K562 (cell line): ENCODE results near the gene HOXC10. TPM values are rescaled to one million over a fixed set of nuclear protein-coding genes. Genes with fewer than 3 reads are reported as not detected.

ENCODE experiments used
- ATAC-seq: fragments of 200-7000 bp; cut with Tn5 transposase; 3 replicates; pipeline ENCODE4 v1.9.1; 2020; ENCODE audit warnings: moderate library complexity
- BruUV-seq: library from RNA; stranded (reverse); fragments of 400-500 nt; replicated peaks from 2 replicates; lab custom pipeline; 2021; lab: Mats Ljungman, UMichigan
- CTCF ChIA-PET: fragments of 300-600 bp; formaldehyde crosslinking; extraction: SDS; loops from one replicate; lab custom pipeline; 2021; ENCODE audit warnings: low intra/inter-chr PET ratio; lab: Yijun Ruan, JAX
- POLR2A ChIA-PET: fragments of 300-600, 350-650 bp; sonication (Branson Sonifier 250); formaldehyde crosslinking; extraction: SDS; loops from one replicate; lab custom pipeline; 2021; ENCODE audit warnings: antibody characterized with exemption, inconsistent platforms; lab: Yijun Ruan, JAX
- DNase-seq, 4 experiments: peaks; one replicate each; pipeline versions ENCODE4 v3.0.0 to v3.0.0-alpha.2; 2011 to 2018; ENCODE audit warnings: low spot score in 3 of 4, mixed read lengths in 3 of 4; ENCODE audit errors: extremely low read depth in 1 of 4
- FAIRE-seq: peaks from 2 replicates; lab custom pipeline; 2011; peaks lifted over from hg19 to GRCh38; lab: Jason Lieb, UNC
- H2AFZ ChIP-seq: 2 replicates; pipeline ENCODE4 v1.6.0; 2011; ENCODE audit warnings: low read depth, low read length, control low read depth, inconsistent platforms
- H3K27ac ChIP-seq: fragments of 200-600 bp; 3 replicates; pipeline ENCODE4 v1.8.0; 2011; ENCODE audit warnings: low read depth, mild to moderate bottlenecking, control low read depth, inconsistent platforms, low read length, moderate library complexity, mixed read lengths; ENCODE audit errors: extremely low read depth
- H3K27me3 ChIP-seq, 2 experiments: fragments of 300-600 bp in 1 of 2; 2 replicates in 1 of 2; 3 replicates in 1 of 2; pipeline versions ENCODE4 v1.6.0 to v1.8.0; 2011; ENCODE audit warnings: inconsistent platforms in 2 of 2, low read length in 2 of 2, mild to moderate bottlenecking in 1 of 2, mixed read lengths in 1 of 2, moderate library complexity in 1 of 2; ENCODE audit not compliant: control insufficient read depth in 2 of 2, insufficient read depth in 2 of 2
- H3K36me3 ChIP-seq: fragments of 300-600 bp; 3 replicates; pipeline ENCODE4 v1.8.0; 2011; ENCODE audit warnings: mild to moderate bottlenecking, low read length, inconsistent platforms; ENCODE audit not compliant: control insufficient read depth, insufficient read depth
- H3K4me1 ChIP-seq, 2 experiments: fragments of 200-600 bp in 1 of 2; replicated peaks in 1 of 2; 2 replicates in 1 of 2; 3 replicates in 1 of 2; pipeline versions ENCODE4 v1.5.1 to v1.8.0; 2011; ENCODE audit warnings: inconsistent platforms in 2 of 2, low read length in 2 of 2, mild to moderate bottlenecking in 1 of 2, mixed read lengths in 1 of 2, moderate library complexity in 1 of 2; ENCODE audit not compliant: control insufficient read depth in 2 of 2, insufficient read depth in 2 of 2
- H3K4me2 ChIP-seq: 2 replicates; pipeline ENCODE4 v1.6.1; 2011; ENCODE audit warnings: low read length, control low read depth, inconsistent platforms, mixed read lengths; ENCODE audit not compliant: insufficient read depth
- H3K4me3 ChIP-seq: fragments of 200-600 bp; sonication (generic), shearing (Covaris generic); 2 replicates; pipeline ENCODE4 v1.5.1; 2016; ENCODE audit warnings: control low read depth, inconsistent platforms
- H3K79me2 ChIP-seq: fragments of 200-600 bp; 3 replicates; pipeline ENCODE4 v1.8.0; 2011; ENCODE audit warnings: low read length, inconsistent platforms; ENCODE audit not compliant: control insufficient read depth, insufficient read depth
- H3K9ac ChIP-seq, 2 experiments: 2 replicates each; pipeline versions ENCODE4 v1.6.0 to v1.6.1; 2011; ENCODE audit warnings: low read depth in 2 of 2, low read length in 2 of 2, control low read depth in 1 of 2, inconsistent platforms in 1 of 2, mild to moderate bottlenecking in 1 of 2, mixed read lengths in 1 of 2; ENCODE audit not compliant: insufficient read depth in 1 of 2
- H3K9me1 ChIP-seq: one replicate; pipeline ENCODE4 v1.6.0; 2011; ENCODE audit warnings: inconsistent platforms, mild to moderate bottlenecking, low read length, moderate library complexity; ENCODE audit not compliant: control insufficient read depth, insufficient read depth
- H3K9me3 ChIP-seq: replicated peaks from 2 replicates; pipeline ENCODE4 v1.5.1; 2011; ENCODE audit warnings: low read depth, low read length, inconsistent platforms; ENCODE audit not compliant: control insufficient read depth, insufficient read depth
- H4K20me1 ChIP-seq: replicated peaks from 2 replicates; pipeline ENCODE4 v1.6.1; 2011; ENCODE audit warnings: low read length, inconsistent platforms, mixed read lengths; ENCODE audit not compliant: control insufficient read depth, insufficient read depth
- CBFB ChIP-seq: sonication (generic); formaldehyde crosslinking; IDR thresholded peaks from 2 replicates; pipeline ENCODE4 v1.4.0; 2020; ENCODE audit warnings: mild to moderate bottlenecking, missing genetic modification reagents
- GABPB2 ChIP-seq: fragments of 250-450 bp; sonication (Bioruptor Pico); conservative IDR thresholded peaks from 2 replicates; pipeline ENCODE4 v1.5.1; 2021; ENCODE audit warnings: mild to moderate bottlenecking
- HMG20A ChIP-seq: fragments of 450-650 bp; formaldehyde crosslinking; conservative IDR thresholded peaks from 2 replicates; pipeline ENCODE4 v1.4.0; 2020; ENCODE audit warnings: mild to moderate bottlenecking, mixed read lengths
- MAZ ChIP-seq, 2 experiments: fragments of 450-650 bp in 1 of 2; sonication (generic) in 1 of 2; formaldehyde crosslinking; IDR thresholded peaks in 1 of 2; conservative IDR thresholded peaks in 1 of 2; 2 replicates each; pipeline versions ENCODE4 v1.4.0 to v1.5.0; 2020; ENCODE audit warnings: mild to moderate bottlenecking in 1 of 2, missing genetic modification reagents in 1 of 2
- RAD51 ChIP-seq: fragments of 450-650 bp; IDR thresholded peaks from 2 replicates; pipeline ENCODE4 v1.7.1; 2016; ENCODE audit warnings: low read depth, mild to moderate bottlenecking, borderline replicate concordance
- RNF2 ChIP-seq: sonication (generic); IDR thresholded peaks from 2 replicates; pipeline ENCODE4 v1.6.1; 2016
- ZNF785 ChIP-seq: fragments of 250-450 bp; sonication (Bioruptor Pico); IDR thresholded peaks from 2 replicates; pipeline ENCODE4 v1.4.0; 2020; ENCODE audit warnings: mild to moderate bottlenecking
- WGBS: fragments of 100-300 bp; shearing (Covaris generic); methylation state at CpG from one replicate; pipeline ENCODE4 v1.1.6; 2016; ENCODE audit warnings: low coverage, mixed read lengths; ENCODE audit not compliant: insufficient coverage; ENCODE audit errors: missing lambda C conversion rate; 5-methylcytosine and 5-hydroxymethylcytosine counted together
- in situ Hi-C: fragments of 300-500 bp; cut with MboI; formaldehyde crosslinking; loops from 4 replicates; pipeline ENCODE4 v1.15.0; 2018; ENCODE audit warnings: inconsistent platforms, mixed read lengths
- intact Hi-C: fragments of 100-400 bp; cut with micrococcal nuclease; formaldehyde crosslinking; loops from 2 replicates; pipeline ENCODE4 v1.14.2; 2022
- polyA plus RNA-seq, 8 experiments: library from polyadenylated mRNA; depleted of rRNA in 4 of 8; stranded (reverse) in 5 of 8; unstranded in 3 of 8; fragments of >200 nt; fragmentation: Nextera tagmentation in 2 of 8; fragmentation: Illumina TruSeq in 1 of 8; extraction: Ambion mirVana in 2 of 8; extraction: Trizol in 1 of 8; gene quantifications; 2 replicates each; pipeline versions ENCODE4 v1.2.1 to v1.2.3, GENCODE V29; 2011 to 2014; ENCODE audit warnings: inconsistent platforms in 1 of 8, missing spikeins in 1 of 8
- total RNA-seq, 7 experiments: library from RNA; depleted of rRNA in 6 of 7; stranded (reverse); fragments of >200 nt in 6 of 7; fragmentation: Illumina TruSeq in 2 of 7; extraction: Trizol in 2 of 7; gene quantifications; 2 replicates each; pipeline versions ENCODE4 v1.2.1 to v1.2.3, GENCODE V29; 2011 to 2021; ENCODE audit warnings: low replicate concordance in 1 of 7
- TF ChIP-seq, protein P1 (sequence below), 2 experiments: IDR thresholded peaks; 2 replicates each; pipeline ENCODE4 v1.6.1; 2011; ENCODE audit warnings: borderline replicate concordance in 1 of 2, control low read depth in 1 of 2, low read depth in 1 of 2, low read length in 1 of 2, mild to moderate bottlenecking in 1 of 2, mixed read lengths in 1 of 2, moderate library complexity in 1 of 2; ENCODE audit not compliant: insufficient read depth in 1 of 2, insufficient read length in 1 of 2, poor library complexity in 1 of 2, severe bottlenecking in 1 of 2; ENCODE audit errors: extremely low read depth in 1 of 2
- TF ChIP-seq, protein P2 (sequence below): fragments of 450-650 bp; formaldehyde crosslinking; IDR thresholded peaks from 2 replicates; pipeline ENCODE4 v1.4.0; 2020; ENCODE audit warnings: mild to moderate bottlenecking, moderate library complexity
- TF ChIP-seq, protein P3 (sequence below): sonication (generic); formaldehyde crosslinking; IDR thresholded peaks from 2 replicates; pipeline ENCODE4 v1.8.0; 2023; ENCODE audit warnings: missing genetic modification reagents, mild to moderate bottlenecking, borderline replicate concordance

The HOXC10 gene
- total and polyA plus RNA-seq, 9 of the 15 experiments (the other 6 are each of a cell fraction or from before 2014, with no cell fraction given), result 0.13 to 0.77 (median 0.35) TPM; not detected in 2

DNA sequence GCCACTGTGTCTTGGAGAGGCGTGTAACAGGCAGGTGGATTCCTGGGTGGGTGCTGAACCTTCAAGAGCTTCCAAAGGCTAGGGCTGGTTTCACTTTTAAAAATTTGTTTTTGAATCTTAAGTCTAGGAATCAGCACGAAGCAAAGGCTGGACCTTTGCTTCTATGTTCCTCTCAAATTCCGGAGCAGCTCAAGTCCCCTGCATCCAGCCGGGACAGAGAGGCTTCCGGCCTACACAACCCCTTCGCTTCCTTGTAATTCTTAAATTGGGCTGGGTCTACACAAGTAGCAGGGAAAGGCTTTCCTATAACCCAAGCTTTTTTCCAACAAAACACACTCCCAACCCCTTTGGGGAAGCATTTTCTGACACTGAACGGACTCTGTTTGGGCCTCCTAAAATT is 21.9 kb upstream of the HOXC10 start (continued):
- TF ChIP-seq, protein P1, sequence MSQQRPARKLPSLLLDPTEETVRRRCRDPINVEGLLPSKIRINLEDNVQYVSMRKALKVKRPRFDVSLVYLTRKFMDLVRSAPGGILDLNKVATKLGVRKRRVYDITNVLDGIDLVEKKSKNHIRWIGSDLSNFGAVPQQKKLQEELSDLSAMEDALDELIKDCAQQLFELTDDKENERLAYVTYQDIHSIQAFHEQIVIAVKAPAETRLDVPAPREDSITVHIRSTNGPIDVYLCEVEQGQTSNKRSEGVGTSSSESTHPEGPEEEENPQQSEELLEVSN (IDR thresholded peaks at IDR 0.05; ENCODE audit: borderline replicate concordance in 1 of 2, extremely low read depth in 1 of 2, insufficient read depth in 1 of 2, insufficient read length in 1 of 2, low read depth in 1 of 2, low read length in 1 of 2, poor library complexity in 1 of 2, severe bottlenecking in 1 of 2), result no peak
- TF ChIP-seq GABPB2 (CRISPR knock-in tag) (no peak), CBFB (no peak), RAD51 (no peak)
- TF ChIP-seq, protein P2, sequence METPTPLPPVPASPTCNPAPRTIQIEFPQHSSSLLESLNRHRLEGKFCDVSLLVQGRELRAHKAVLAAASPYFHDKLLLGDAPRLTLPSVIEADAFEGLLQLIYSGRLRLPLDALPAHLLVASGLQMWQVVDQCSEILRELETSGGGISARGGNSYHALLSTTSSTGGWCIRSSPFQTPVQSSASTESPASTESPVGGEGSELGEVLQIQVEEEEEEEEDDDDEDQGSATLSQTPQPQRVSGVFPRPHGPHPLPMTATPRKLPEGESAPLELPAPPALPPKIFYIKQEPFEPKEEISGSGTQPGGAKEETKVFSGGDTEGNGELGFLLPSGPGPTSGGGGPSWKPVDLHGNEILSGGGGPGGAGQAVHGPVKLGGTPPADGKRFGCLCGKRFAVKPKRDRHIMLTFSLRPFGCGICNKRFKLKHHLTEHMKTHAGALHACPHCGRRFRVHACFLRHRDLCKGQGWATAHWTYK (CRISPR knock-in tag), result no peak

DNA sequence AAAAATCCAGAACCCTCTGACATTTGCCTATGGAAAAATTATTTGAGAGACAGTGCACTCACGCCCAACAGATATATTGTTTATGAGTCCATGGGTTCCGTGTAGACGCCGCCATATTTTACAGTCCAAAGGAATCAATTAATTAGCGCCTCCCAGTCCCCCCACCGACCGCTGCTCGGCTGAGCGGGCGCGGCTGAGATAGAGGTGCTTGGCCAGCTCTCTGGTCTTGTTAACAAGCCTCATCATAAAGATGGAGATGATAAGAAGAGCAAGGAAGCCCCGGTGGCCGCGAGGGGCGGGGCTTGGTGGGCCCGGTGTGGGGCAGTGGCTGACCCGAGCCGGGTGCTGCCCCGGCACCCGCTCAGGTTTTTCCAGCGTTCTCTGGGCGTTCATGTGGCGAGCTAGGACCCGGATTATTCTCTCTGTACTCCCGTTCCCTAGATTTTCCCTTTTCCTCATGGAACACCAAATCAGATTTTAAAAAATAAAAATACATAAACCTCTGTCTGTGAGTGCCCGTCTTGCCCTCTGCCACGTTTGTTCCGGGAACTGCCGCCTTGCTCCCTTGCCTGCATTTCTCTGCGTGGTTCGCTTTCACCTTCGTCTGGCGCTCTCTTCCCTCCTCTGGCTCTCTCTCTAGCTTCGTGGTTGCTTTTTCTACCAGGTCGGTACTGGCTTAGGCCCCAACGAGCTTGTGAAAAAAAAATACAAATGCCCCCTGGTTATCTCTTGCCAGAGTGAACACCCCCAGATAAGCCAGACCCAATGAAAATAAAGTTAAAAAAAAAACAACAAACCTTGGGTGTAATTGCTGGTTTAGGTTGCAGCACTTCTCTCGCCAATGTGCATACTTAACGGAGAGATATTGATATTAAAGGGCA is 21.3 kb upstream of the HOXC10 start:
- Histone ChIP-seq H3K36me3 (no peaks in the 10 kb centered on the region), H3K27ac (no peak overlapping the region), H3K4me1 (peaks cover 0 to 23% of the 10 kb centered on the region in 2 experiments; a peak in 4 of 5 replicates), H3K4me2 (no peak overlapping the region), H3K79me2 (no peaks in the 10 kb centered on the region), H3K9me3 (no peaks in the 10 kb centered on the region), H4K20me1 (peaks cover 12% of the 10 kb centered on the region; the same call in 1 of the 2 replicates), H3K27me3 (peaks cover 65 to 80% of the 10 kb centered on the region in 2 experiments), H3K4me3 (no peak overlapping the region), H2AFZ (no peak overlapping the region), H3K9me1 (no peaks in the 10 kb centered on the region), H3K9ac (peak overlapping the region in 1 of 2 experiments; percentile 76; a peak in 1 of 4 replicates)
- DNase-seq (peak in 2 of 4 experiments; percentile 64 to 65), ATAC-seq (peak; percentile 31; the same call in 2 of the 3 replicates), FAIRE-seq (no peak)
- CTCF ChIA-PET, result no interaction called here
- WGBS, result 3% methylated on average over 38 of the region's 38 CpGs
- BruUV-seq, result no TSS peak
- intact Hi-C loops, result no loop called here
- POLR2A ChIA-PET, result interaction anchor here (0.6 to 1.6 kb wide), 3 partner anchors 10 to 165 kb away, joined by 3 read pairs; no protein-coding TSS in a partner anchor
- in situ Hi-C loops, result no loop called here
- TF ChIP-seq, protein P3, sequence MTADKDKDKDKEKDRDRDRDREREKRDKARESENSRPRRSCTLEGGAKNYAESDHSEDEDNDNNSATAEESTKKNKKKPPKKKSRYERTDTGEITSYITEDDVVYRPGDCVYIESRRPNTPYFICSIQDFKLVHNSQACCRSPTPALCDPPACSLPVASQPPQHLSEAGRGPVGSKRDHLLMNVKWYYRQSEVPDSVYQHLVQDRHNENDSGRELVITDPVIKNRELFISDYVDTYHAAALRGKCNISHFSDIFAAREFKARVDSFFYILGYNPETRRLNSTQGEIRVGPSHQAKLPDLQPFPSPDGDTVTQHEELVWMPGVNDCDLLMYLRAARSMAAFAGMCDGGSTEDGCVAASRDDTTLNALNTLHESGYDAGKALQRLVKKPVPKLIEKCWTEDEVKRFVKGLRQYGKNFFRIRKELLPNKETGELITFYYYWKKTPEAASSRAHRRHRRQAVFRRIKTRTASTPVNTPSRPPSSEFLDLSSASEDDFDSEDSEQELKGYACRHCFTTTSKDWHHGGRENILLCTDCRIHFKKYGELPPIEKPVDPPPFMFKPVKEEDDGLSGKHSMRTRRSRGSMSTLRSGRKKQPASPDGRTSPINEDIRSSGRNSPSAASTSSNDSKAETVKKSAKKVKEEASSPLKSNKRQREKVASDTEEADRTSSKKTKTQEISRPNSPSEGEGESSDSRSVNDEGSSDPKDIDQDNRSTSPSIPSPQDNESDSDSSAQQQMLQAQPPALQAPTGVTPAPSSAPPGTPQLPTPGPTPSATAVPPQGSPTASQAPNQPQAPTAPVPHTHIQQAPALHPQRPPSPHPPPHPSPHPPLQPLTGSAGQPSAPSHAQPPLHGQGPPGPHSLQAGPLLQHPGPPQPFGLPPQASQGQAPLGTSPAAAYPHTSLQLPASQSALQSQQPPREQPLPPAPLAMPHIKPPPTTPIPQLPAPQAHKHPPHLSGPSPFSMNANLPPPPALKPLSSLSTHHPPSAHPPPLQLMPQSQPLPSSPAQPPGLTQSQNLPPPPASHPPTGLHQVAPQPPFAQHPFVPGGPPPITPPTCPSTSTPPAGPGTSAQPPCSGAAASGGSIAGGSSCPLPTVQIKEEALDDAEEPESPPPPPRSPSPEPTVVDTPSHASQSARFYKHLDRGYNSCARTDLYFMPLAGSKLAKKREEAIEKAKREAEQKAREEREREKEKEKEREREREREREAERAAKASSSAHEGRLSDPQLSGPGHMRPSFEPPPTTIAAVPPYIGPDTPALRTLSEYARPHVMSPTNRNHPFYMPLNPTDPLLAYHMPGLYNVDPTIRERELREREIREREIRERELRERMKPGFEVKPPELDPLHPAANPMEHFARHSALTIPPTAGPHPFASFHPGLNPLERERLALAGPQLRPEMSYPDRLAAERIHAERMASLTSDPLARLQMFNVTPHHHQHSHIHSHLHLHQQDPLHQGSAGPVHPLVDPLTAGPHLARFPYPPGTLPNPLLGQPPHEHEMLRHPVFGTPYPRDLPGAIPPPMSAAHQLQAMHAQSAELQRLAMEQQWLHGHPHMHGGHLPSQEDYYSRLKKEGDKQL, result no peak
- TF ChIP-seq RNF2 (peak; percentile 21; the same call in 1 of the 2 replicates), MAZ (CRISPR knock-in tag; conservative IDR thresholded peaks at IDR 0.05 in 1 of 2, IDR thresholded peaks at IDR 0.05 in 1 of 2) (0 out of 4 replicates have a peak, but pooled peaks of 1 of the 2 experiments have one; percentile 13), HMG20A (CRISPR knock-in tag) (no peak), ZNF785 (no peak)
